A549 (cell line): ENCODE measurements around the gene HECTD3. TPM values are rescaled to one million over a fixed set of nuclear protein-coding genes. Genes with fewer than 3 reads are reported as not detected.

Source experiments
- ATAC-seq, 2 experiments: fragments of 200-7000 bp in 1 of 2; fragments of >200 bp in 1 of 2; cut with Nextera tagmentation in 1 of 2; cut with Tn5 transposase in 1 of 2; 3 replicates each; pipeline versions ENCODE4 v1.8.0 to v1.9.1; 2018 to 2020; ENCODE audit warnings: mild to moderate bottlenecking in 1 of 2, moderate library complexity in 1 of 2
- CTCF ChIA-PET: fragments of 300-600 bp; sonication (Branson Sonifier 250); formaldehyde crosslinking; extraction: SDS; loops from one replicate; lab custom pipeline; 2021; ENCODE audit warnings: antibody characterized with exemption, inconsistent platforms; lab: Yijun Ruan, JAX
- POLR2A ChIA-PET: fragments of 350-600 bp; formaldehyde crosslinking; extraction: SDS; loops from one replicate; lab custom pipeline; 2021; ENCODE audit warnings: antibody characterized with exemption, inconsistent platforms; lab: Yijun Ruan, JAX
- DNase-seq, 2 experiments: peaks; one replicate each; pipeline versions ENCODE4 v3.0.0 to v3.0.0-alpha.2; 2011 to 2016; ENCODE audit warnings: low read depth in 1 of 2, low spot score in 1 of 2
- FAIRE-seq: peaks from 2 replicates; lab custom pipeline; 2011; peaks lifted over from hg19 to GRCh38; lab: Jason Lieb, UNC
- H3K27ac ChIP-seq, 2 experiments: fragments of >200 bp; sonication (Bioruptor Twin); formaldehyde crosslinking; 3 replicates each; pipeline ENCODE4 v1.5.1; 2016 to 2017
- H3K4me1 ChIP-seq: fragments of >200 bp; sonication (Bioruptor Twin); formaldehyde crosslinking; 3 replicates; pipeline ENCODE4 v1.6.1; 2016
- H3K4me2 ChIP-seq: fragments of >200 bp; sonication (Bioruptor Twin); formaldehyde crosslinking; 3 replicates; pipeline ENCODE4 v1.6.1; 2016
- H3K4me3 ChIP-seq: fragments of >200 bp; sonication (Bioruptor Twin); formaldehyde crosslinking; 3 replicates; pipeline ENCODE4 v1.5.1; 2016
- H3K9me3 ChIP-seq: fragments of >200 bp; sonication (Bioruptor Twin); formaldehyde crosslinking; 3 replicates; pipeline ENCODE4 v1.6.1; 2016
- BHLHE40 ChIP-seq: IDR thresholded peaks from 2 replicates; pipeline ENCODE4 v1.6.1; 2012; ENCODE audit warnings: low read depth, low read length, inconsistent platforms
- CBX2 ChIP-seq: fragments of 200-600 bp; sonication (generic); IDR thresholded peaks from 2 replicates; pipeline ENCODE4 v1.6.1; 2016; ENCODE audit warnings: low read depth, mild to moderate bottlenecking, borderline replicate concordance
- CBX8 ChIP-seq: fragments of 200-600 bp; sonication (generic); IDR thresholded peaks from 2 replicates; pipeline ENCODE4 v1.6.1; 2016
- CHD2 ChIP-seq: fragments of 150-350 bp; IDR thresholded peaks from 2 replicates; pipeline ENCODE4 v1.6.1; 2014; ENCODE audit warnings: low read length; ENCODE audit not compliant: partially characterized antibody
- EHF ChIP-seq: fragments of 250-450 bp; sonication (Bioruptor Pico); IDR thresholded peaks from 2 replicates; pipeline ENCODE4 v1.5.0; 2020; ENCODE audit warnings: mild to moderate bottlenecking
- EHMT2 ChIP-seq: fragments of 200-600 bp; sonication (generic); IDR thresholded peaks from 2 replicates; pipeline ENCODE4 v1.6.1; 2016; ENCODE audit warnings: antibody characterized with exemption, low read depth, mild to moderate bottlenecking, moderate library complexity
- EP300 ChIP-seq, 2 experiments: fragments of >200 bp; sonication (Bioruptor Twin); formaldehyde crosslinking; IDR thresholded peaks; 2 replicates in 1 of 2; 3 replicates in 1 of 2; pipeline ENCODE4 v1.6.1; 2016 to 2017
- ESRRA ChIP-seq: fragments of 150-350 bp; IDR thresholded peaks from 2 replicates; pipeline ENCODE4 v1.6.1; 2014; ENCODE audit warnings: mild to moderate bottlenecking, low read length, borderline replicate concordance
- FOSB ChIP-seq: fragments of 250-450 bp; sonication (Bioruptor Pico); IDR thresholded peaks from 2 replicates; pipeline ENCODE4 v1.5.0; 2020; ENCODE audit warnings: mild to moderate bottlenecking, moderate library complexity
- FOSL2 ChIP-seq, 2 experiments: fragments of 450-650 bp in 1 of 2; fragments of >200 bp in 1 of 2; sonication (Bioruptor Twin) in 1 of 2; formaldehyde crosslinking; IDR thresholded peaks; 2 replicates each; pipeline versions ENCODE4 v1.5.0 to v1.6.1; 2016 to 2020; ENCODE audit warnings: mild to moderate bottlenecking in 1 of 2, moderate library complexity in 1 of 2
- HOXA7 ChIP-seq: fragments of 250-450 bp; sonication (Bioruptor Pico); IDR thresholded peaks from 2 replicates; pipeline ENCODE4 v1.5.0; 2020; ENCODE audit warnings: mild to moderate bottlenecking, moderate library complexity
- MAZ ChIP-seq: fragments of 150-350 bp; IDR thresholded peaks from 2 replicates; pipeline ENCODE4 v1.6.1; 2014; ENCODE audit warnings: antibody characterized with exemption, low read depth, low read length, borderline replicate concordance
- MYC ChIP-seq: IDR thresholded peaks from 2 replicates; pipeline ENCODE4 v1.6.1; 2012; ENCODE audit warnings: mild to moderate bottlenecking, inconsistent platforms, low read length, improper control_type of control experiment, borderline replicate concordance
- NFE2L2 ChIP-seq: fragments of 150-350 bp; conservative IDR thresholded peaks from 2 replicates; pipeline ENCODE4 v1.6.1; 2014; ENCODE audit warnings: low read length
- NPAS2 ChIP-seq: fragments of 250-450 bp; sonication (Bioruptor Pico); IDR thresholded peaks from 2 replicates; pipeline ENCODE4 v1.8.0; 2022; ENCODE audit warnings: mild to moderate bottlenecking, moderate library complexity, borderline replicate concordance
- PHF8 ChIP-seq: fragments of 200-600 bp; sonication (generic); IDR thresholded peaks from 2 replicates; pipeline ENCODE4 v1.6.1; 2016; ENCODE audit warnings: low read depth, mild to moderate bottlenecking, antibody characterized with exemption, moderate library complexity, borderline replicate concordance
- POLR2A ChIP-seq: IDR thresholded peaks from 2 replicates; pipeline ENCODE4 v1.6.1; 2012; ENCODE audit warnings: mild to moderate bottlenecking, low read length
- RARB ChIP-seq: fragments of 250-450 bp; sonication (Bioruptor Pico); IDR thresholded peaks from 2 replicates; pipeline ENCODE4 v1.8.0; 2021; ENCODE audit warnings: mild to moderate bottlenecking, moderate library complexity
- RFX5 ChIP-seq: fragments of 450-650 bp; IDR thresholded peaks from 2 replicates; pipeline ENCODE4 v1.7.1; 2014; ENCODE audit warnings: antibody characterized with exemption, mild to moderate bottlenecking, moderate library complexity
- SREBF2 ChIP-seq: fragments of 450-650 bp; IDR thresholded peaks from 2 replicates; pipeline ENCODE4 v1.6.1; 2014; ENCODE audit warnings: mild to moderate bottlenecking, moderate library complexity
- TFCP2L1 ChIP-seq: fragments of 250-450 bp; sonication (Bioruptor Pico); IDR thresholded peaks from 2 replicates; pipeline ENCODE4 v1.5.0; 2021; ENCODE audit warnings: mild to moderate bottlenecking
- TP53 ChIP-seq: fragments of 250-450 bp; sonication (Bioruptor Pico); IDR thresholded peaks from 2 replicates; pipeline ENCODE4 v1.5.0; 2021; ENCODE audit warnings: mild to moderate bottlenecking, moderate library complexity
- ZFP36 ChIP-seq: fragments of 450-650 bp; IDR thresholded peaks from 2 replicates; pipeline ENCODE4 v1.6.1; 2014; ENCODE audit warnings: borderline replicate concordance; ENCODE audit not compliant: partially characterized antibody
- ZNF302 ChIP-seq: fragments of 250-450 bp; sonication (Bioruptor Pico); IDR thresholded peaks from 2 replicates; pipeline ENCODE4 v1.9.0; 2021; ENCODE audit warnings: inconsistent platforms, mild to moderate bottlenecking, moderate library complexity
- WGBS: methylation state at CpG from one replicate; pipeline ENCODE4 v1.1.6; 2017; ENCODE audit errors: missing lambda C conversion rate; 5-methylcytosine and 5-hydroxymethylcytosine counted together
- polyA plus RNA-seq, 4 experiments: library from polyadenylated mRNA; depleted of rRNA in 3 of 4; stranded (reverse); fragments of >200 nt; fragmentation: RNase III in 1 of 4; extraction: RNeasy Plus Mini Kit Qiagen cat#74134 plus additional on column Dnase treatment in 1 of 4; gene quantifications; 2 replicates in 3 of 4; 3 replicates in 1 of 4; pipeline ENCODE4 v1.2.3, GENCODE V29; 2011 to 2017
- TF ChIP-seq, protein P1 (sequence below): IDR thresholded peaks from 2 replicates; pipeline ENCODE4 v1.6.1; 2012; ENCODE audit warnings: low read depth, borderline replicate concordance
- TF ChIP-seq, protein P2 (sequence below): fragments of 200-600 bp; sonication (generic); IDR thresholded peaks from 2 replicates; pipeline ENCODE4 v1.6.1; 2016; ENCODE audit warnings: antibody characterized with exemption, mild to moderate bottlenecking, moderate library complexity
- TF ChIP-seq, protein P3 (sequence below): fragments of 450-650 bp; IDR thresholded peaks from 2 replicates; pipeline ENCODE4 v1.6.1; 2014; ENCODE audit warnings: antibody characterized with exemption
- TF ChIP-seq, protein P4 (sequence below): fragments of >200 bp; sonication (Bioruptor Twin); formaldehyde crosslinking; IDR thresholded peaks from 3 replicates; pipeline ENCODE4 v1.6.1; 2016

HECTD3 gene
- polyA plus RNA-seq, 2 of the 4 experiments (the other 2 are of a cell fraction) = 19.6 to 24.2 TPM

DNA sequence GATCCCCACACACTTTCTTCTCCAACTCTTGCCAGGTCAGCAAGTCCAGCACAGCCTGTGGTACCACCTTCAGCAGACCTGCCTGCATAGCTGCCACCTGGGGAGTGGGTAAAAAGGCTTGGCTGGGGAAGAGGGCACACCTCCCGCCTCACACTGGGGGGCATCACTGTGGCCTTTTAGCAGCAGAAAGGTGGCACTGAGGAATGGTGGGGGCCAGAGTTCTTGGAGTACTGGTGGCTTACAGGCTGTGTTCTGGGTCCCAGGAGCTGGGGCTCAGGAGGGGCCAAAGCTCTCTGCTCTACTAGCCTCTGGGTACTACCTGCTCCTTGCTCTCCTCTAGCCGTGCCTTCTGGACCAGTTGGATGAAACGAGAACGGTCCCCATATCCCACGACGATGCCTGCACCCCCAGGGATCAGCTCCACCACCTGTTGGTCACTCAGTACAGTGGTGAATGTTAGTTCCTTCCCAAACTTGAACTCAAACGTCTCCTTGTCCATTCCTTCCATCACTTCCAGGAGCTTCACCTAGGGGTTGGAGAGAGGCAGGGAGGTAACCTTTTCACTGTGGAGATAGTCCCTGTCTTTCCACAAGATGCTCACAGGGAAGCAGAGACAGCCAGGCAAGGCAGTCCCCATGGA, 6.7 kb downstream of the HECTD3 start:
- Histone ChIP-seq H3K27ac (no peak overlapping the region), H3K4me2 (no peak overlapping the region), H3K4me1 (no peaks in the 10 kb centered on the region), H3K9me3 (no peaks in the 10 kb centered on the region), H3K4me3 (no peak overlapping the region)
- no peak for TF ChIP-seq FOSL2 (IDR thresholded peaks at IDR 0.05)
- no peak for TF ChIP-seq FOSL2 (CRISPR knock-in tag; IDR thresholded peaks at IDR 0.05)
- TF ChIP-seq, protein P1, sequence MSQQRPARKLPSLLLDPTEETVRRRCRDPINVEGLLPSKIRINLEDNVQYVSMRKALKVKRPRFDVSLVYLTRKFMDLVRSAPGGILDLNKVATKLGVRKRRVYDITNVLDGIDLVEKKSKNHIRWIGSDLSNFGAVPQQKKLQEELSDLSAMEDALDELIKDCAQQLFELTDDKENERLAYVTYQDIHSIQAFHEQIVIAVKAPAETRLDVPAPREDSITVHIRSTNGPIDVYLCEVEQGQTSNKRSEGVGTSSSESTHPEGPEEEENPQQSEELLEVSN = no peak
- no peak for TF ChIP-seq SREBF2
- TF ChIP-seq CBX8 = no peak
- no peak for TF ChIP-seq RFX5
- no peak for TF ChIP-seq EP300 (IDR thresholded peaks at IDR 0.05)
- TF ChIP-seq, protein P2, sequence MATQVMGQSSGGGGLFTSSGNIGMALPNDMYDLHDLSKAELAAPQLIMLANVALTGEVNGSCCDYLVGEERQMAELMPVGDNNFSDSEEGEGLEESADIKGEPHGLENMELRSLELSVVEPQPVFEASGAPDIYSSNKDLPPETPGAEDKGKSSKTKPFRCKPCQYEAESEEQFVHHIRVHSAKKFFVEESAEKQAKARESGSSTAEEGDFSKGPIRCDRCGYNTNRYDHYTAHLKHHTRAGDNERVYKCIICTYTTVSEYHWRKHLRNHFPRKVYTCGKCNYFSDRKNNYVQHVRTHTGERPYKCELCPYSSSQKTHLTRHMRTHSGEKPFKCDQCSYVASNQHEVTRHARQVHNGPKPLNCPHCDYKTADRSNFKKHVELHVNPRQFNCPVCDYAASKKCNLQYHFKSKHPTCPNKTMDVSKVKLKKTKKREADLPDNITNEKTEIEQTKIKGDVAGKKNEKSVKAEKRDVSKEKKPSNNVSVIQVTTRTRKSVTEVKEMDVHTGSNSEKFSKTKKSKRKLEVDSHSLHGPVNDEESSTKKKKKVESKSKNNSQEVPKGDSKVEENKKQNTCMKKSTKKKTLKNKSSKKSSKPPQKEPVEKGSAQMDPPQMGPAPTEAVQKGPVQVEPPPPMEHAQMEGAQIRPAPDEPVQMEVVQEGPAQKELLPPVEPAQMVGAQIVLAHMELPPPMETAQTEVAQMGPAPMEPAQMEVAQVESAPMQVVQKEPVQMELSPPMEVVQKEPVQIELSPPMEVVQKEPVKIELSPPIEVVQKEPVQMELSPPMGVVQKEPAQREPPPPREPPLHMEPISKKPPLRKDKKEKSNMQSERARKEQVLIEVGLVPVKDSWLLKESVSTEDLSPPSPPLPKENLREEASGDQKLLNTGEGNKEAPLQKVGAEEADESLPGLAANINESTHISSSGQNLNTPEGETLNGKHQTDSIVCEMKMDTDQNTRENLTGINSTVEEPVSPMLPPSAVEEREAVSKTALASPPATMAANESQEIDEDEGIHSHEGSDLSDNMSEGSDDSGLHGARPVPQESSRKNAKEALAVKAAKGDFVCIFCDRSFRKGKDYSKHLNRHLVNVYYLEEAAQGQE = no peak
- no peak for TF ChIP-seq HOXA7
- TF ChIP-seq MYC = no peak
- TF ChIP-seq MAZ = no peak
- TF ChIP-seq FOSB = no peak
- no peak for TF ChIP-seq PHF8
- TF ChIP-seq EHMT2 = no peak
- no peak for TF ChIP-seq RARB
- TF ChIP-seq, protein P3, sequence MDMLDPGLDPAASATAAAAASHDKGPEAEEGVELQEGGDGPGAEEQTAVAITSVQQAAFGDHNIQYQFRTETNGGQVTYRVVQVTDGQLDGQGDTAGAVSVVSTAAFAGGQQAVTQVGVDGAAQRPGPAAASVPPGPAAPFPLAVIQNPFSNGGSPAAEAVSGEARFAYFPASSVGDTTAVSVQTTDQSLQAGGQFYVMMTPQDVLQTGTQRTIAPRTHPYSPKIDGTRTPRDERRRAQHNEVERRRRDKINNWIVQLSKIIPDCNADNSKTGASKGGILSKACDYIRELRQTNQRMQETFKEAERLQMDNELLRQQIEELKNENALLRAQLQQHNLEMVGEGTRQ = no peak
- TF ChIP-seq TP53 (CRISPR knock-in tag) = no peak
- no peak for ATAC-seq
- 68% methylated on average over 4 of the region's 7 CpGs for WGBS
- ChIA-PET CTCF (interaction anchor here (0.5 to 20.8 kb wide), 4 partner anchors 11 to 437 kb away, joined by 3 to 488 read pairs (median 13); no protein-coding TSS in a partner anchor), POLR2A (no interaction called here)
- no peak for DNase-seq
- no peak for FAIRE-seq

DNA sequence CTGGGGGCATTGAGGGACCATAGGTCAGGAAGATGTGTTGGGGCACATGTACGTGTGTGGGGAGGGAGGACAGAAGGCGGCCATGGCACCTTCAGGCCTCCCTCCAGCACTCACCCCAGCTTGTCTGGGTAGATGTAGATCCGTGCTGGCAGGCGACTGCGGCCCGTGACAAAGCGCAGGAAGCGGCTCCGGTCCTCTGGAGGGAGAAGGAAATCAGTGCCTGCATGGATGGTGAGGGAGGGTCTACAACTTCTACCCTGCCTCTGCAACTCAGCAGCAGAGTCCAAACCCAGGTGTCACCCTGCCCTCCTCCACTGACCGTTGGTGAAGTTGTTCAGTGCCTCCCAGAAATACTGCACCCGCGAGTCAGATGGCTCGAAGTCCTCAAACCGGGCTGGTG, 7.4 kb downstream of the HECTD3 start:
- ATAC-seq (no peak), DNase-seq (no peak), FAIRE-seq (no peak)
- H3K4me2 ChIP-seq = no peak overlapping the region
- WGBS = 92% methylated on average over 9 of the region's 14 CpGs
- H3K9me3 ChIP-seq = no peaks in the 10 kb centered on the region
- no peaks in the 10 kb centered on the region for H3K4me1 ChIP-seq
- no peak overlapping the region for H3K27ac ChIP-seq
- ChIA-PET POLR2A (no interaction called here), CTCF (interaction anchor here (0.9 to 20.8 kb wide), 3 partner anchors 11 to 296 kb away, joined by 3 to 488 read pairs (median 23); no protein-coding TSS in a partner anchor)
- H3K4me3 ChIP-seq = no peak overlapping the region
- TF ChIP-seq NFE2L2 = no peak
- no peak for TF ChIP-seq CBX2
- no peak for TF ChIP-seq EHF (CRISPR knock-in tag)
- no peak for TF ChIP-seq TP53 (CRISPR knock-in tag)
- TF ChIP-seq, protein P4, sequence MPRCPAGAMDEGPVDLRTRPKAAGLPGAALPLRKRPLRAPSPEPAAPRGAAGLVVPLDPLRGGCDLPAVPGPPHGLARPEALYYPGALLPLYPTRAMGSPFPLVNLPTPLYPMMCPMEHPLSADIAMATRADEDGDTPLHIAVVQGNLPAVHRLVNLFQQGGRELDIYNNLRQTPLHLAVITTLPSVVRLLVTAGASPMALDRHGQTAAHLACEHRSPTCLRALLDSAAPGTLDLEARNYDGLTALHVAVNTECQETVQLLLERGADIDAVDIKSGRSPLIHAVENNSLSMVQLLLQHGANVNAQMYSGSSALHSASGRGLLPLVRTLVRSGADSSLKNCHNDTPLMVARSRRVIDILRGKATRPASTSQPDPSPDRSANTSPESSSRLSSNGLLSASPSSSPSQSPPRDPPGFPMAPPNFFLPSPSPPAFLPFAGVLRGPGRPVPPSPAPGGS = no peak
- TF ChIP-seq ZFP36 = no peak
- no peak for TF ChIP-seq NPAS2 (CRISPR knock-in tag)
- TF ChIP-seq BHLHE40 = no peak
- no peak for TF ChIP-seq POLR2A
- TF ChIP-seq FOSL2 (IDR thresholded peaks at IDR 0.05) = no peak
- TF ChIP-seq FOSL2 (CRISPR knock-in tag; IDR thresholded peaks at IDR 0.05) = no peak
- TF ChIP-seq ZNF302 (CRISPR knock-in tag) = no peak
- no peak for TF ChIP-seq CHD2
- TF ChIP-seq ESRRA = no peak
- no peak for TF ChIP-seq EP300 (IDR thresholded peaks at IDR 0.05)
- TF ChIP-seq TFCP2L1 = no peak
- no peak for TF ChIP-seq FOSB
- no peak for TF ChIP-seq HOXA7
- no peak for TF ChIP-seq MYC
- no peak for TF ChIP-seq SREBF2
